GM12865 (cell line): Measurements from ENCODE around the gene AKAP10.

Source experiments
- DNase-seq: peaks from one replicate; pipeline ENCODE4 v3.0.0; 2010; ENCODE audit warnings: low read depth
- H3K4me3 ChIP-seq: 2 replicates; pipeline ENCODE4 v1.5.1; 2011; ENCODE audit warnings: mild to moderate bottlenecking, low read depth, low read length, control low read depth
- CTCF ChIP-seq: IDR thresholded peaks from 2 replicates; pipeline ENCODE4 v1.5.1; 2011; ENCODE audit warnings: low read length, control low read depth, low read depth, inconsistent platforms; ENCODE audit not compliant: insufficient read depth; ENCODE audit errors: missing control alignments

Gene AKAP10

GRCh38 chr17:19911033-19911432 is 66.6 kb downstream of the AKAP10 start:
- no peak for TF ChIP-seq CTCF
- no peak overlapping the region for H3K4me3 ChIP-seq
- DNase-seq = no peak

- H3K4me3 ChIP-seq = no peak overlapping the region
- DNase-seq = no peak
- TF ChIP-seq CTCF = no peak
These were observed 68.5 kb downstream of the AKAP10 start for GRCh38 chr17:19909139-19909538.

- DNase-seq = no peak
- no peak for TF ChIP-seq CTCF
- no peak overlapping the region for H3K4me3 ChIP-seq
These were observed 72.1 kb downstream of the AKAP10 start for GRCh38 chr17:19905502-19905901.

- TF ChIP-seq CTCF = no peak
- DNase-seq = no peak
- H3K4me3 ChIP-seq = no peak overlapping the region
These were observed 72.7 kb downstream of the AKAP10 start for GRCh38 chr17:19904924-19905323.

- TF ChIP-seq CTCF = no peak
- H3K4me3 ChIP-seq = no peak overlapping the region
- DNase-seq = no peak
These were observed 73.2 kb downstream of the AKAP10 start for GRCh38 chr17:19904412-19904811.

- DNase-seq = no peak
- no peak overlapping the region for H3K4me3 ChIP-seq
- TF ChIP-seq CTCF = no peak
These were observed 76.8 kb downstream of the AKAP10 start for GRCh38 chr17:19900809-19901208.

GRCh38 chr17:19897903-19898302 is 79.7 kb downstream of the AKAP10 start:
- no peak for TF ChIP-seq CTCF
- H3K4me3 ChIP-seq = no peak overlapping the region
- DNase-seq = no peak
